GM12892 (cell line): Measurements from ENCODE around the gene STPG2.

ENCODE experiments used
- POLR2A ChIP-seq: IDR thresholded peaks from 2 replicates; pipeline ENCODE4 v1.6.1; 2011; ENCODE audit warnings: low read depth, low read length, control low read depth
- POLR2AphosphoS5 ChIP-seq: IDR thresholded peaks from 2 replicates; pipeline ENCODE4 v1.6.1; 2011; ENCODE audit warnings: low read depth, low read length, control low read depth
- TAF1 ChIP-seq: IDR thresholded peaks from 2 replicates; pipeline ENCODE4 v1.6.1; 2011; ENCODE audit warnings: low read depth, mild to moderate bottlenecking, control low read depth, low read length, borderline replicate concordance

GRCh38 chr4:97867557-97868091 is 275.7 kb downstream of the STPG2 start:
- no peak for TF ChIP-seq POLR2AphosphoS5
- no peak for TF ChIP-seq TAF1
- no peak for TF ChIP-seq POLR2A
